NCI-H774 (cell line): ENCODE measurements around the gene FILIP1L.

ENCODE experiments used
- DNase-seq: peaks from one replicate; lab custom pipeline; 2025; lab: John Stamatoyannopoulos, UW

The FILIP1L gene

GRCh38 chr3:100009276-100010086 is 104.8 kb downstream of the FILIP1L start:
- no peak for DNase-seq

GRCh38 chr3:100008081-100008698 is 106.1 kb downstream of the FILIP1L start:
- no peak for DNase-seq

- DNase-seq, result no peak
These were observed 107.0 kb downstream of the FILIP1L start for GRCh38 chr3:100007313-100007712.

GRCh38 chr3:100006570-100007271 is 107.6 kb downstream of the FILIP1L start:
- DNase-seq, result no peak

- DNase-seq, result no peak
These were observed 108.5 kb downstream of the FILIP1L start for GRCh38 chr3:100005665-100006393.

- no peak for DNase-seq
These were observed 109.4 kb downstream of the FILIP1L start for GRCh38 chr3:100004931-100005330.

- DNase-seq, result peak; percentile 11
These were observed 110.4 kb downstream of the FILIP1L start for GRCh38 chr3:100003609-100004503.

GRCh38 chr3:100002599-100003350 is 111.5 kb downstream of the FILIP1L start:
- DNase-seq, result peak; percentile 71

GRCh38 chr3:100001526-100002270 is 112.6 kb downstream of the FILIP1L start:
- peak; percentile 12 for DNase-seq

- no peak for DNase-seq
These were observed 113.2 kb downstream of the FILIP1L start for GRCh38 chr3:100001083-100001482.

GRCh38 chr3:99999536-99999935 is 114.8 kb downstream of the FILIP1L start:
- DNase-seq, result no peak

- no peak for DNase-seq
These were observed 117.0 kb downstream of the FILIP1L start for GRCh38 chr3:99997293-99997692.

- DNase-seq, result no peak
These were observed 124.1 kb downstream of the FILIP1L start for GRCh38 chr3:99990179-99990578.

GRCh38 chr3:99984668-99985067 is 129.6 kb downstream of the FILIP1L start:
- DNase-seq, result no peak

- no peak for DNase-seq
These were observed 130.2 kb downstream of the FILIP1L start for GRCh38 chr3:99984139-99984538.

- no peak for DNase-seq
These were observed 131.7 kb downstream of the FILIP1L start for GRCh38 chr3:99982650-99983049.

GRCh38 chr3:99981138-99981537 is 133.2 kb downstream of the FILIP1L start:
- no peak for DNase-seq

- DNase-seq, result no peak
These were observed 133.7 kb downstream of the FILIP1L start for GRCh38 chr3:99980606-99981005.

GRCh38 chr3:99978221-99978620 is 136.1 kb downstream of the FILIP1L start:
- no peak for DNase-seq

GRCh38 chr3:99976584-99976983 is 137.7 kb downstream of the FILIP1L start:
- DNase-seq, result no peak
